Astrocyte of the spinal cord (primary cell): ENCODE data around the gene YY1AP1.

Source experiments
- DNase-seq: peaks from one replicate; pipeline ENCODE4 v3.0.0; 2011; ENCODE audit warnings: low read depth, low spot score
- H3K4me3 ChIP-seq: 2 replicates; pipeline ENCODE4 v1.5.1; 2011; ENCODE audit warnings: low read depth, mild to moderate bottlenecking, low read length, moderate library complexity
- CTCF ChIP-seq: IDR thresholded peaks from 2 replicates; pipeline ENCODE4 v1.5.1; 2012; ENCODE audit warnings: low read depth, mild to moderate bottlenecking, low read length, inconsistent platforms
- in situ Hi-C: cut with HindIII; loops from 2 replicates; pipeline ENCODE4 v1.10.0; 2017; ENCODE audit warnings: low sequenced_read_pairs

Gene YY1AP1

DNA sequence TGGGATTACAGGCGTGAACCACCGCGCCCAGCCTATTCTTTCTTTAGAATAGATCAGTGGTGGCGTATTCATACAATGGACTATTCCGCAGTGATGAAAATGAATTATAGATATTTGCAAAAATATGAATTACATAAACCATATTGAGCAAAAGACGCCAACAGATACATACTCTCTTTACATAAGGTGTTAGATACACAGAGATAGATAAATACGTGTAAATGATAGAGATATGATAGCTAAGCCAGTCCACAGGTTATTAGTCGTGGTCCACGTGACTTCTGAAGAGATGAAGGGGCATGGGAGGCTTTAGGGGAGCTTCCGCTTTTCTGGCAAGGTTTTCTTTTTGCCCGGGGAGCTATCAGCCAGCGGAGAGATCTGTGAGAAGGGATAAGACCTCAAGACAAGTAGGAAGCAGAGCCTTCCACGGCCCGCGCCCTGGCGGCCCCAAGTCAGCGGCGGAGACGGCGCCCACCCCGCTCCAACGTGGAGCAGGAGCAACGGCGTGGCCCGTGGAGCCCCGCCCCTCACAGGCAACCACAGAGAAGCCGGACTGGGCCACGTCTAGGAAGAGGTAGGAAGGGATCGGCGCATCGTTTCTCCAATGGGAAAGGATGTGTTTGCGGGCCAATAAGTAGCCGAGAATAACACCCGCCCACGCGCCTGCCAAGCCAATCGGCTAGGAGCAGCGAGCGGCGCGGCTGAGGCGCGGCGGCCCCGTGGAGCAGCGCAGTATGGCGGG is 78.9 kb downstream of the YY1AP1 start, which contains the start of gene MSTO1:
Gene MSTO1, plus strand, starts transcription at position 704 of the 742 bp plus-strand sequence. Its CDS starts 31 bp downstream, at position 735.
- in situ Hi-C loops, result no loop called here
- DNase-seq, result peak; percentile 97
- no peak for TF ChIP-seq CTCF
- peak within 1 kb of the TSS; percentile 53 for H3K4me3 ChIP-seq
